Measurements from ENCODE around the gene UBAC2.

Gene UBAC2

DNA sequence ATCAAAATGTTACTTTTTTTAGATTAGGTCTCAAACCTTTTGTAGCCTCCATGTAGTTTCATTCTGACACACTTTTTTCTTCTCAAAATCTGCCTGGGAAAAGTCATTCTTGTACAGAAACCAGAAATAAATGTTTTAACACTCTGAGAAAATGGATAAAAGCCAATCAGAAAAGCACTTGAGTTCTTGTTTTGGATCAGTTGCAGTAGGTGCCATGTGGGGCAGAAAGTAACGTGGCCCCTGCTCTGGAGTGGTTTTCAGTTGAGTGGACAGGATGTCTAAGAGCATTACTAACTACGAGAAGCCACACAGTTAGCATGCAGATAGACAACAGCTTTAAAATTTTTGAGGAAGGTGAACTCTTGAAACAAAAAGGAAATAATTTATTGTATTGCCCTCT, 87.4 kb downstream of the UBAC2 start:
- Histone ChIP-seq H3K9me3 (ENCODE audit: control insufficient read depth, low read length) (no peaks in the 10 kb centered on the region), H3K36me3 (ENCODE audit: control insufficient read depth, insufficient read depth, low read length, severe bottlenecking) (peaks cover 6% of the 10 kb centered on the region), H3K9ac (ENCODE audit: low read length) (no peak overlapping the region), H3K4me1 (ENCODE audit: control insufficient read depth, insufficient read depth, low read length) (peaks cover 41% of the 10 kb centered on the region), H3K27me3 (replicated peaks; ENCODE audit: control insufficient read depth, insufficient read depth, low read length) (no peaks in the 10 kb centered on the region), H3K4me3 (ENCODE audit: low read length) (no peak overlapping the region)
- DNase-seq (ENCODE audit: low read depth): no peak

DNA sequence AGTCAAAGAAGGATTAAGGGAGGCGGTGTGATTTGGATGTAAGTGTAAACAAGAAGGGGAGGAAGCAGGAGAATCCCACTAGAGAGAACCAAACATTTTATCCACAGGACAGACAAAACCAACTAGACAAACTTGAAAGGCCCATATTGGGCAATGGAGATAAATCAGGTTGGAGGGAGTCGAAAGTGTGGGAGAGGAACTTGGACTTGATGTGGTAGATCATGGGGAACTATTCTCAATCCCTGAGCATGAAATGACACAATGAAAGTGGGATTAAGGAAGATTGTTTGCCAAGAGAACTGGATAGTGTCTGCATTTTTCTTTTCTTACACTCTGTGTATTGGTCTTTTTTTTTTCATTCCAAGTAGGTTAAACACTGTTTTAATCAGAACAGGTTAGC, 88.6 kb downstream of the UBAC2 start:
- no peaks in the 10 kb centered on the region for H3K9me3 ChIP-seq (ENCODE audit: control insufficient read depth, low read length)
- H3K4me3 ChIP-seq (ENCODE audit: low read length): no peak overlapping the region
- no peak for DNase-seq (ENCODE audit: low read depth)
- peaks cover 29% of the 10 kb centered on the region for H3K4me1 ChIP-seq (ENCODE audit: control insufficient read depth, insufficient read depth, low read length)
- H3K27me3 ChIP-seq (replicated peaks; ENCODE audit: control insufficient read depth, insufficient read depth, low read length): no peaks in the 10 kb centered on the region
- peaks cover 6% of the 10 kb centered on the region for H3K36me3 ChIP-seq (ENCODE audit: control insufficient read depth, insufficient read depth, low read length, severe bottlenecking)
- no peak overlapping the region for H3K9ac ChIP-seq (ENCODE audit: low read length)

DNA sequence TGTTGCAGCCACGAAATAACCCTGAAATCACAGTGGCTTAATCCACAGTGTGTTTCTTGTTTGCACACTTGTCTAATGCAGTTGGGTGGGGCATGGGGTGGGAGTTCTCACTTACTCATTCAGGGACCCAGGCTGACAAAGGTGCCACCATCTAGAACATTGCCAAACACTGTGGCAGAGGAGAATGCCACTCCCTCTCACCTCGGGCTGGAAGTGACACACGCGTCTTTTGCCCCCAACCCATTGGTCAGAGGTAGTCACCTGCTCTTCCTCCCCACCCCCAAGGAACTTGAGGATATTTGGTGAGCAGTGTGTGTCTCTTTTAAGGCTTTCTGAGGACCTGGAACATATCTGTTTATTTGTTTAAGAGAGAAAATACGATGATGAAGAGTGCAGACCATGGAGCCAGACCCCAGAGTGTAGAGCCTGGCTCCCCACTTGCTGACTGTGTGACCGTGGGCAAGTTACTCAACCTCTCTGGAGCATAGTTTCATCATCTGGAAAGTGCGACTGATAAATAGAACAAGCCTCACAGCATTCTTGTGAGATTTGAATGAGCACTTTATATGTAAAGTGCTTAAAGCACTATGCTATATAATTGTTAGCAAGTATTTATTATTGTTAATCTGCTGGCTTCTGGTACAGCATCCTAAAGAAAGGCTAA, 89.2 kb downstream of the UBAC2 start:
- no peak overlapping the region for H3K9ac ChIP-seq (ENCODE audit: low read length)
- DNase-seq (ENCODE audit: low read depth): no peak
- H3K4me3 ChIP-seq (ENCODE audit: low read length): no peak overlapping the region
- H3K27me3 ChIP-seq (replicated peaks; ENCODE audit: control insufficient read depth, insufficient read depth, low read length): no peaks in the 10 kb centered on the region
- no peaks in the 10 kb centered on the region for H3K9me3 ChIP-seq (ENCODE audit: control insufficient read depth, low read length)
- H3K4me1 ChIP-seq (ENCODE audit: control insufficient read depth, insufficient read depth, low read length): peaks cover 24% of the 10 kb centered on the region
- peaks cover 6% of the 10 kb centered on the region for H3K36me3 ChIP-seq (ENCODE audit: control insufficient read depth, insufficient read depth, low read length, severe bottlenecking)

- H3K9me3 ChIP-seq (ENCODE audit: control insufficient read depth, low read length): no peaks in the 10 kb centered on the region
- H3K27me3 ChIP-seq (replicated peaks; ENCODE audit: control insufficient read depth, insufficient read depth, low read length): no peaks in the 10 kb centered on the region
- H3K9ac ChIP-seq (ENCODE audit: low read length): no peak overlapping the region
- no peak overlapping the region for H3K4me3 ChIP-seq (ENCODE audit: low read length)
- peaks cover 13% of the 10 kb centered on the region for H3K4me1 ChIP-seq (ENCODE audit: control insufficient read depth, insufficient read depth, low read length)
- peaks cover 6% of the 10 kb centered on the region for H3K36me3 ChIP-seq (ENCODE audit: control insufficient read depth, insufficient read depth, low read length, severe bottlenecking)
- DNase-seq (ENCODE audit: low read depth): no peak
Measured at GRCh38 chr13:99290894-99291293, 90.2 kb downstream of the UBAC2 start.

DNA sequence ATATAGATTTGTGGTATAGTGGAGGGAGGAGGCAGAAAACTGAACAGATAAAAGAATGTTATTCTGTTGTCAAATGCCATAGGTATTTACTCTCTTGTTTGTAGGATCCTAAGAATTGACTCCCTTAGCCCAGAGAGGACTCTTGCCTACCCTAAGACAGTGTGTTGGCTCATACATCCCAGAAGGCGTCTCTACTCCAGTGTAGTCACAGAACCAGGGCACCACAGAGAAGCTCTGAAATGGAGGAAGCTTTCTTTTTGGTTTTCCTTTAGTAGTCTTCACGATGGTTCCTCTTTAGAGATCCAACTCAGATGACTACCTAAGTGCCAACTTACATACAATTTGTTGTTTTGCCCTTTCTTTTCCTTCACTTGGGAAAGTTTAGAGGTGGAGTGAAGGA, 92.5 kb downstream of the UBAC2 start:
- H3K4me1 ChIP-seq (ENCODE audit: control insufficient read depth, insufficient read depth, low read length): peaks cover 3% of the 10 kb centered on the region
- no peak overlapping the region for H3K9ac ChIP-seq (ENCODE audit: low read length)
- H3K36me3 ChIP-seq (ENCODE audit: control insufficient read depth, insufficient read depth, low read length, severe bottlenecking): peaks cover 6% of the 10 kb centered on the region
- DNase-seq (ENCODE audit: low read depth): no peak
- H3K27me3 ChIP-seq (replicated peaks; ENCODE audit: control insufficient read depth, insufficient read depth, low read length): no peaks in the 10 kb centered on the region
- no peaks in the 10 kb centered on the region for H3K9me3 ChIP-seq (ENCODE audit: control insufficient read depth, low read length)
- no peak overlapping the region for H3K4me3 ChIP-seq (ENCODE audit: low read length)

GRCh38 chr13:99294198-99294597, 93.5 kb downstream of the UBAC2 start:
- Histone ChIP-seq H3K9me3 (ENCODE audit: control insufficient read depth, low read length) (no peaks in the 10 kb centered on the region), H3K4me3 (ENCODE audit: low read length) (no peak overlapping the region), H3K4me1 (ENCODE audit: control insufficient read depth, insufficient read depth, low read length) (no peaks in the 10 kb centered on the region), H3K27me3 (replicated peaks; ENCODE audit: control insufficient read depth, insufficient read depth, low read length) (no peaks in the 10 kb centered on the region), H3K36me3 (ENCODE audit: control insufficient read depth, insufficient read depth, low read length, severe bottlenecking) (peaks cover 6% of the 10 kb centered on the region), H3K9ac (ENCODE audit: low read length) (no peak overlapping the region)
- DNase-seq (ENCODE audit: low read depth): no peak

GRCh38 chr13:99294958-99295357, 94.3 kb downstream of the UBAC2 start:
- no peak overlapping the region for H3K9ac ChIP-seq (ENCODE audit: low read length)
- H3K9me3 ChIP-seq (ENCODE audit: control insufficient read depth, low read length): no peaks in the 10 kb centered on the region
- no peak for DNase-seq (ENCODE audit: low read depth)
- peaks cover 2% of the 10 kb centered on the region for H3K36me3 ChIP-seq (ENCODE audit: control insufficient read depth, insufficient read depth, low read length, severe bottlenecking)
- H3K4me1 ChIP-seq (ENCODE audit: control insufficient read depth, insufficient read depth, low read length): no peaks in the 10 kb centered on the region
- H3K27me3 ChIP-seq (replicated peaks; ENCODE audit: control insufficient read depth, insufficient read depth, low read length): no peaks in the 10 kb centered on the region
- H3K4me3 ChIP-seq (ENCODE audit: low read length): no peak overlapping the region

DNA sequence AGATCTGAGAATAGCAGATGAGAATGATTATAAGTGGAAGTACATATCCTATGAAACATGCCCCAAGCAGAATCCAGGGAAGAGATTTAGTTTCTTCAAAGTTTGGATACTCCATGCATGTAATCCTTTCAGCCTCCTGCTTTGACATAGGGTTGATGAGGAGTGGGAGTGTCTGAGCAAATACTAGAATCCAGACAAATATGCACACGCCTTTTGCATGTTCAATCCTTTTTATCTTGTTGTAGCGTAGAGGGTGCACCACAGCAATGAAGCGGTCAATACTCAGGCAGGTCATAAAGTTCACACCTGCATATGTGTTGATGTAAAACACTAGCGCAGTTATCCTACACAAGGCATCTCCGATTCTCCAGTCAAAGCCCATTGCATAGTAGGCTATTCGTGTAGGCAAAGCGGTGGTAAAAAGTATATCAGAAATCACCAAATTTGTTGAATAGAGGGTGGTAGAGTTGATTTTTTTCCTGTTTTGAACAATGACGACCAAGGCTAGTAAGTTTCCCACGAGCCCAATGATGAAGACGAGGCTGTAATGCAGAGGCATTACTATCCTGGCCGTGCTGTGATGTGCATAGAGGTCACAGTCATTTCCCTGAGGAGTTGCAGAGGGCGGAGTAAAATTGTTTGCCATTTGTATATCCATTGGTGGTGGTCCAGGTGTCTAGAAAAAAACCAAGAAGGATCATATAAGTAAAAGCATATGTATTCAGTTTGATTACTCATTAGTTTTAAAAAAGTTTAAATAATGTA, 95.0 kb downstream of the UBAC2 start:
- H3K36me3 ChIP-seq (ENCODE audit: control insufficient read depth, insufficient read depth, low read length, severe bottlenecking): no peaks in the 10 kb centered on the region
- H3K9me3 ChIP-seq (ENCODE audit: control insufficient read depth, low read length): no peaks in the 10 kb centered on the region
- H3K27me3 ChIP-seq (replicated peaks; ENCODE audit: control insufficient read depth, insufficient read depth, low read length): no peaks in the 10 kb centered on the region
- no peak overlapping the region for H3K9ac ChIP-seq (ENCODE audit: low read length)
- H3K4me3 ChIP-seq (ENCODE audit: low read length): no peak overlapping the region
- DNase-seq (ENCODE audit: low read depth): no peak
- H3K4me1 ChIP-seq (ENCODE audit: control insufficient read depth, insufficient read depth, low read length): no peaks in the 10 kb centered on the region

DNA sequence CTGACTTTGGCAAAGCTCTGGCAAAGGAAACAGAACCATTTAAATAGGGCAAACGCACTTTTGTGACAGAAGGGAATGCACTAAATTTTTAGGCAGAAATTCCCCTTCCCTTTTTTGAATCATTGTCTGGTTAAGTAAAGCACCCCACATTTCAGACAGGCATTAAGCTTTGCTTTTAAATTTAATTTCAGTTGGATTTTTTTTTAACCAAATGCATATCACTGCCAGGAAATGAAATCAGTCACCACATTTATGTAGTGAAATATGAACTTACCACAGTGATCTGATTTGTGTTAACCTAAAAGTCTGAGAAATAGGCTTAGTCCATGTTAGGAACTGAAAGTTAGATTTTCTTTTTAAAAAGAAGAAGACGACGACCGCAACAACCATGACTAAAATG, 95.7 kb downstream of the UBAC2 start:
- DNase-seq (ENCODE audit: low read depth): peak; percentile 43
- H3K36me3 ChIP-seq (ENCODE audit: control insufficient read depth, insufficient read depth, low read length, severe bottlenecking): no peaks in the 10 kb centered on the region

DNA sequence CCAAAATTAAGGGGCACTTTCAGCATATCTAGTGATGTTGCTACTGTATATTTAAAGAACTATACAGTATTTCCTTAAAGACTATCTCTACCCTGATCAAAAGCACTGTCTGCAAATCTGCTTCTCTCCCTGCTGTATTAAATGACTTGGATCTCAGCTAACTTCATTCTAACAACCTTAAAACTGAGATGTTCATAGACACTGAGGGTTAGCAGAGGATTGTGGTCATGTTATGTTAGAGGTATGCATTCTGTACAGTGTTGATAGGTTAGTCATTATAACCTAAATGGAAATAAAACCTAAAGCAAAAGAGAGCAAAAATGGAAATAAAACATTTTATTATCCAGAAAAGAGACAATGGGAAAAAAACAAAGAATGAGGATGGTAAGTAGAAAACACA, 96.7 kb downstream of the UBAC2 start:
- Histone ChIP-seq H3K9me3 (ENCODE audit: control insufficient read depth, low read length) (no peaks in the 10 kb centered on the region), H3K27me3 (replicated peaks; ENCODE audit: control insufficient read depth, insufficient read depth, low read length) (no peaks in the 10 kb centered on the region), H3K4me3 (ENCODE audit: low read length) (no peak overlapping the region), H3K36me3 (ENCODE audit: control insufficient read depth, insufficient read depth, low read length, severe bottlenecking) (no peaks in the 10 kb centered on the region), H3K9ac (ENCODE audit: low read length) (no peak overlapping the region), H3K4me1 (ENCODE audit: control insufficient read depth, insufficient read depth, low read length) (no peaks in the 10 kb centered on the region)
- no peak for DNase-seq (ENCODE audit: low read depth)

More for the DNA sequence above, 95.7 kb downstream of the UBAC2 start:
- Histone ChIP-seq H3K4me1 (ENCODE audit: control insufficient read depth, insufficient read depth, low read length) (no peaks in the 10 kb centered on the region), H3K4me3 (ENCODE audit: low read length) (no peak overlapping the region), H3K9me3 (ENCODE audit: control insufficient read depth, low read length) (no peaks in the 10 kb centered on the region), H3K27me3 (replicated peaks; ENCODE audit: control insufficient read depth, insufficient read depth, low read length) (no peaks in the 10 kb centered on the region), H3K9ac (ENCODE audit: low read length) (no peak overlapping the region)

DNA sequence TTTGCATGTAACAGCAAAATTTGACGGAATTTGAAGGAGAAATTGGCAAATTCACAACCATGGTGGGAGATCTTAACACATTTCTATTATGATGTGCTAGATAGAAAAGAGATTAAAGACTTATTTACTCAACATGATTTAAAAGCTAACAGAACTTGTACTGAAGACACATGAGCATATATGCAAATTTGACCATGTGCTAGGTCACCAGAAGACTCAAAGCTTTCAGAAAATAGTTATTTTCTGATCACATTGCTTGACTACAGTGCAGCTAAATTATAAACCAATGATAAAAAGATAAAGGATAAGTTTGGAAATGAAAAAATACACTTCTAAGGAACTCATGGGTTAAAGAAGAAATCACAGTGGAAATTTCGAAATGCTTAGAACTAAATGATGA, 97.4 kb downstream of the UBAC2 start:
- H3K4me1 ChIP-seq (ENCODE audit: control insufficient read depth, insufficient read depth, low read length): no peaks in the 10 kb centered on the region
- H3K9me3 ChIP-seq (ENCODE audit: control insufficient read depth, low read length): no peaks in the 10 kb centered on the region
- DNase-seq (ENCODE audit: low read depth): no peak
- H3K4me3 ChIP-seq (ENCODE audit: low read length): no peak overlapping the region
- H3K9ac ChIP-seq (ENCODE audit: low read length): no peak overlapping the region
- no peaks in the 10 kb centered on the region for H3K27me3 ChIP-seq (replicated peaks; ENCODE audit: control insufficient read depth, insufficient read depth, low read length)
- H3K36me3 ChIP-seq (ENCODE audit: control insufficient read depth, insufficient read depth, low read length, severe bottlenecking): no peaks in the 10 kb centered on the region

Measured in adipocyte (in vitro differentiated cells).